GM19328 (cell line): ENCODE data around the gene HUS1.
"Not testable (repeated sequence)": the region's sequence is repeated elsewhere in the genome, so short reads cannot be mapped to it uniquely, and the experiment has no call there.

Experiments used
- ATAC-seq: cut with Tn5 transposase; IDR thresholded peaks from one replicate; pipeline ENCODE4 v1.9.1; 2021; ENCODE audit warnings: mild to moderate bottlenecking, moderate library complexity; ENCODE audit not compliant: unreplicated experiment

HUS1 gene

GRCh38 chr7:47979145-47979831 is at the start of gene HUS1:
HUS1 (minus strand) TSS chr7:47979615; CDS start chr7:47979519, 96 bp downstream.
- peak; percentile 100 for ATAC-seq

GRCh38 chr7:48028938-48029337 is 49.5 kb upstream of the HUS1 start, which contains the start of gene SUN3:
SUN3 (minus strand) TSS chr7:48029107; CDS start chr7:48028938, 169 bp downstream.
- ATAC-seq, result no peak

GRCh38 chr7:48025624-48026023 is 46.2 kb upstream of the HUS1 start:
- no peak for ATAC-seq

- no peak for ATAC-seq
These were observed 38.3 kb upstream of the HUS1 start for GRCh38 chr7:48017674-48018073.

GRCh38 chr7:48016641-48017040 is 37.2 kb upstream of the HUS1 start:
- no peak for ATAC-seq

GRCh38 chr7:48011951-48012350 is 32.5 kb upstream of the HUS1 start:
- no peak for ATAC-seq

GRCh38 chr7:48011323-48011722 is 31.9 kb upstream of the HUS1 start:
- no peak for ATAC-seq

GRCh38 chr7:48009954-48010353 is 30.5 kb upstream of the HUS1 start:
- ATAC-seq, result no peak

- ATAC-seq, result no peak
These were observed 29.8 kb upstream of the HUS1 start for GRCh38 chr7:48009257-48009656.

- no peak for ATAC-seq
These were observed 27.5 kb upstream of the HUS1 start for GRCh38 chr7:48006866-48007265.

GRCh38 chr7:48004638-48005037 is 25.2 kb upstream of the HUS1 start:
- peak; percentile 83 for ATAC-seq

- no peak for ATAC-seq
These were observed 24.6 kb upstream of the HUS1 start for GRCh38 chr7:48004032-48004431.

- not testable (repeated sequence) for ATAC-seq
These were observed 20.7 kb upstream of the HUS1 start for GRCh38 chr7:48000164-48000563.

- ATAC-seq, result no peak
These were observed 20.0 kb upstream of the HUS1 start for GRCh38 chr7:47999413-47999812.

GRCh38 chr7:47992446-47992845 is 13.0 kb upstream of the HUS1 start:
- ATAC-seq, result no peak

GRCh38 chr7:47991741-47992311 is 12.4 kb upstream of the HUS1 start:
- peak; percentile 98 for ATAC-seq

GRCh38 chr7:47991270-47991669 is 11.9 kb upstream of the HUS1 start:
- ATAC-seq, result no peak

- ATAC-seq, result no peak
These were observed 11.2 kb upstream of the HUS1 start for GRCh38 chr7:47990592-47990991.

- not testable (repeated sequence) for ATAC-seq
These were observed 10.4 kb upstream of the HUS1 start for GRCh38 chr7:47989607-47990400.

- no peak for ATAC-seq
These were observed 9.3 kb upstream of the HUS1 start for GRCh38 chr7:47988496-47989386.

GRCh38 chr7:47982610-47983009 is 3.2 kb upstream of the HUS1 start:
- no peak for ATAC-seq
